Trophoblast cell (in vitro differentiated cells and primary cell): ENCODE data around the gene DLX5.

Experiments
- DNase-seq, 2 donors: peaks; one replicate each; pipeline ENCODE4 v3.0.0-alpha.2; 2016
- H2AFZ ChIP-seq: 2 replicates; pipeline ENCODE4 v1.6.1; 2013; ENCODE audit warnings: low read length, moderate library complexity, mild to moderate bottlenecking; ENCODE audit not compliant: insufficient read depth, poor library complexity
- H2AK5ac ChIP-seq: 2 replicates; pipeline ENCODE4 v1.6.1; 2013; ENCODE audit warnings: mild to moderate bottlenecking, low read length
- H2BK120ac ChIP-seq: 2 replicates; pipeline ENCODE4 v1.6.1; 2013; ENCODE audit warnings: low read length, mild to moderate bottlenecking, moderate library complexity; ENCODE audit not compliant: insufficient read depth, poor library complexity
- H2BK12ac ChIP-seq: 2 replicates; pipeline ENCODE4 v1.6.1; 2013; ENCODE audit warnings: mild to moderate bottlenecking, low read length, moderate library complexity
- H2BK5ac ChIP-seq: 2 replicates; pipeline ENCODE4 v1.6.1; 2013; ENCODE audit warnings: low read length, low read depth, moderate library complexity, mild to moderate bottlenecking; ENCODE audit not compliant: poor library complexity
- H3K14ac ChIP-seq: 2 replicates; pipeline ENCODE4 v1.6.1; 2013; ENCODE audit warnings: mild to moderate bottlenecking, low read length
- H3K18ac ChIP-seq: 2 replicates; pipeline ENCODE4 v1.6.1; 2013; ENCODE audit warnings: mild to moderate bottlenecking, low read length
- H3K23ac ChIP-seq: 2 replicates; pipeline ENCODE4 v1.6.1; 2013; ENCODE audit warnings: low read length
- H3K27ac ChIP-seq: 2 replicates; pipeline ENCODE4 v1.5.1; 2013; ENCODE audit warnings: low read depth, mild to moderate bottlenecking, inconsistent platforms, low read length, moderate library complexity
- H3K27me3 ChIP-seq: 2 replicates; pipeline ENCODE4 v1.6.1; 2013; ENCODE audit warnings: inconsistent platforms, mild to moderate bottlenecking, low read length, moderate library complexity; ENCODE audit not compliant: insufficient read depth
- H3K36me3 ChIP-seq, 2 experiments: 1 replicate in 1 of 2; 2 replicates in 1 of 2; pipeline ENCODE4 v1.6.1; 2013; ENCODE audit warnings: low read length in 2 of 2, mild to moderate bottlenecking in 2 of 2, moderate library complexity in 1 of 2; ENCODE audit not compliant: insufficient read depth in 2 of 2, control insufficient read depth in 1 of 2
- H3K4ac ChIP-seq: 2 replicates; pipeline ENCODE4 v1.6.1; 2013; ENCODE audit warnings: low read depth, mild to moderate bottlenecking, low read length, moderate library complexity
- H3K4me1 ChIP-seq, 2 experiments: 1 replicate in 1 of 2; 2 replicates in 1 of 2; pipeline ENCODE4 v1.6.1; 2013; ENCODE audit warnings: low read length in 2 of 2, mild to moderate bottlenecking in 2 of 2, moderate library complexity in 1 of 2; ENCODE audit not compliant: insufficient read depth in 2 of 2, control insufficient read depth in 1 of 2
- H3K4me2 ChIP-seq: 2 replicates; pipeline ENCODE4 v1.6.1; 2013; ENCODE audit warnings: inconsistent platforms, mild to moderate bottlenecking, low read length, moderate library complexity
- H3K4me3 ChIP-seq: 2 replicates; pipeline ENCODE4 v1.5.1; 2013; ENCODE audit warnings: mild to moderate bottlenecking, low read depth, low read length, inconsistent platforms
- H3K79me1 ChIP-seq: one replicate; pipeline ENCODE4 v1.6.1; 2013; ENCODE audit warnings: low read length
- H3K79me2 ChIP-seq: 2 replicates; pipeline ENCODE4 v1.6.1; 2013; ENCODE audit warnings: low read length, mild to moderate bottlenecking; ENCODE audit not compliant: control insufficient read depth, insufficient read depth, poor library complexity
- H3K9ac ChIP-seq: 2 replicates; pipeline ENCODE4 v1.6.1; 2013; ENCODE audit warnings: mild to moderate bottlenecking, low read length
- H3K9me3 ChIP-seq: 2 replicates; pipeline ENCODE4 v1.6.1; 2013; ENCODE audit warnings: low read depth, mild to moderate bottlenecking, control low read depth, inconsistent platforms, low read length; ENCODE audit not compliant: insufficient read depth
- H4K12ac ChIP-seq: 2 replicates; pipeline ENCODE4 v1.6.1; 2013; ENCODE audit warnings: low read depth, mild to moderate bottlenecking, low read length, moderate library complexity
- H4K8ac ChIP-seq: 2 replicates; pipeline ENCODE4 v1.6.1; 2013; ENCODE audit warnings: low read depth, mild to moderate bottlenecking, low read length, moderate library complexity
- H4K91ac ChIP-seq: one replicate; pipeline ENCODE4 v1.6.1; 2013; ENCODE audit warnings: low read depth, mild to moderate bottlenecking, low read length, moderate library complexity
- WGBS: extraction: QIAGEN DNeasy Blood & Tissue Kit; methylation state at CpG from one replicate; pipeline ENCODE4 v1.1.7; 2013; ENCODE audit warnings: missing lambda C conversion rate; ENCODE audit not compliant: insufficient read length, insufficient coverage; ENCODE audit errors: extremely low coverage; 5-methylcytosine and 5-hydroxymethylcytosine counted together

The DLX5 gene

DNA sequence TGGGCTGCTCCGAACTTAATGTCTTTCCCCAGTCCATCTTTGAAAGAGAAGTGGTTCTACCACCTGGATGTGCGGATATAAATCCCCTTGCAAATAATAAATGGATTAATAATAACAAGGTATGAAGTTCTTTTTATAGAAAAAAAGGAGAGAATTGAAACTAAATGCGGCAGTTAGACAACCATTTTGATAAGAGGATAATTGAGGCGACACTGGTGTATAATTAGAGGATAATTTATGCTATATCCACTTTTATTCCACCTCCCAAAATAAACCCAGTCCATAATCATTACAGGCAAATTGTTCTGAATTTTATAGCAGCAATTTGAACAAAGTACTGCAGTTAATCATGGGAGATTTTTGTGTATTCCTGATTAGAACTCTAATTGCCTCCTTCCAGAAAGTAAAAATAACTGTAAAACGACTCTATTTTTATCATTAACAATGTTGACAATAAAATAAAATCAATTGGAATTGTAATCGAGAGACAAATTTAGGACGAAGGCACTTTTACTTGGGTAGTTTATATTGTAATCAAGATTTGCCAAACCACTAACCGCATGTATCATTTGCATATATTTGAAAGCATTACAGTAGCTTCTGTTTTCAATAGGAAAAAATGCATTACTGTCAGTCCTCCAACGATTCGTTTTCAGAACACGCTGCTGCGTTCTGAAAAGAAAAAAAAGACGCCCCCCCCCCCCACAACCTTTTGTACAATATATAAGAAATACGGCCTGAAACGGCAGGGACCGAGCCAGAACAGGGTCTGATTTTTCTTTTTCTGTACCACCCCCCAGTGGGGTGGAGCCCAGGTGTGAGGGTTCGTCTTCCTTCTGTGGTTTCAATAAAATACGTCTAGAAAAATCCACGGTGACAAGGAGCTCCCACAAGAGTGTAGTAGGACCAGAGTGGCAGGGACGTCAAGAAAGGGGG, 20.1 kb downstream of the DLX5 start:
- peak overlapping the region; percentile 53 for H3K27ac ChIP-seq
- H3K4ac ChIP-seq = no peak overlapping the region
- peak overlapping the region; percentile 39 for H4K91ac ChIP-seq
- DNase-seq = peak in 1 of 2 donors; percentile 26
- no peaks in the 10 kb centered on the region for H3K36me3 ChIP-seq
- no CpG with 5 or more reads among the region's 20 CpGs for WGBS
- peak overlapping the region; percentile 74 for H2BK120ac ChIP-seq
- no peak overlapping the region for H4K12ac ChIP-seq
- H2AK5ac ChIP-seq = no peak overlapping the region
- H3K79me2 ChIP-seq = peaks cover 8% of the 10 kb centered on the region
- no peaks in the 10 kb centered on the region for H3K27me3 ChIP-seq
- peak overlapping the region; percentile 56 for H2AFZ ChIP-seq
- H3K4me2 ChIP-seq = peak overlapping the region; percentile 81
- H3K14ac ChIP-seq = peak overlapping the region; percentile 42
- no peak overlapping the region for H3K9ac ChIP-seq
- peak overlapping the region; percentile 2 for H3K18ac ChIP-seq
- H3K23ac ChIP-seq = no peak overlapping the region
- no peak overlapping the region for H3K4me3 ChIP-seq
- no peak overlapping the region for H2BK12ac ChIP-seq
- H2BK5ac ChIP-seq = peak overlapping the region; percentile 3
- H3K79me1 ChIP-seq = peaks cover 23% of the 10 kb centered on the region
- no peaks in the 10 kb centered on the region for H3K9me3 ChIP-seq
- H3K4me1 ChIP-seq = peaks cover 22 to 29% of the 10 kb centered on the region in 2 experiments
- H4K8ac ChIP-seq = peak overlapping the region; percentile 29

DNA sequence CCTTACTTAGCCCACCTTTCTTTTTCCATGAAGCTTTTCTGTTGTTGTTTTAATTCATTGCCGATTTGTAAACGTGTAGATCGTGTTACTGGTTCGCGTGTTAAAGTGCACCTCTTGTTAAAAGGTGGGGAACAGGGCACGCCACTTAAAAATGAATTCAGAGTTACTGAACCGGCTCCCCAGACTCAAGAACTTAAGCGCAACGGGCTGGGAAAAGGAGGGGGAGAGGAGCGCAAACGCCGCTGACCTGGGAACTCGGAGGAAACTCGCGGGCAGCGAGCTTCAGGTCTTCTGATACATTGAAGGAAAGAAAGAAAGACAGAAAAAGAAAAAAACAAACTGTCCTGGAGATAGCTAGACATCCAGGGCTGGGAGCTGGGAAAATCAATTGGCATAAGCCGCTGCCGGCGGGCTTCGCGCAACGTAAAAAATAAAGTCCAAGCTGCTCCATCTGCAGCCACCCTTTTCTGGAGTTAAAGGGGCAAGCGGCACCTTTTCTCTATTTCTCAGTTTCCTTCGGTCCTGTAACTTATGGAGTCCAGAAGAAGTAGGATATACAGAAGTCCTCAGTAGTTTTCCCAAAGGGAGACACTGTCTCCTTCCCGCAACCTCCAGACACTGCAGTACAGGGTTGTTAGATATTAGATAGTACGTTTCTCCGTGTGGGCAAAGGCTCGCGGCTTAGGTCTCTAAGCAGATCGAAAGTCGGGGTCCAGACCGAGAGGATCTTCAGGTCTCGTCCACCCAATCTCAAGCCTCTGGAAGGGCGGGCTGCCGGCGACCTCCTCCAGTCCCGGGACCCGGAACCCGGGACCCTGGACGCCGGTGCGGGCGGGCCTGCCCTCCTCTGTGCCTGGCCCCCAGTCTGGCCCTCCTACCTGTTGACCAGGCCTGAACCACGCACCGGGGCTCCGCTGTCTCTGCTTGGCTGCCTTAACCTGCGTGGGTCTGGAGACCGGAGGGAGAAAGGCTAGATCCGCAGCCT, 21.1 kb downstream of the DLX5 start:
- Histone ChIP-seq H2AK5ac (no peak overlapping the region), H3K27me3 (peaks cover 4% of the 10 kb centered on the region), H3K4me3 (no peak overlapping the region), H3K9ac (no peak overlapping the region), H2AFZ (no peak overlapping the region), H3K9me3 (no peaks in the 10 kb centered on the region), H3K4me1 (peaks cover 22 to 32% of the 10 kb centered on the region in 2 experiments), H2BK120ac (peak overlapping the region; percentile 74), H3K79me2 (peaks cover 8% of the 10 kb centered on the region), H3K27ac (no peak overlapping the region), H2BK5ac (no peak overlapping the region), H3K4me2 (peak overlapping the region; percentile 61), H4K91ac (peak overlapping the region; percentile 39), H2BK12ac (peak overlapping the region; percentile 24), H4K12ac (peak overlapping the region; percentile 72), H3K36me3 (no peaks in the 10 kb centered on the region), H3K18ac (peak overlapping the region; percentile 65), H3K14ac (peak overlapping the region; percentile 42), H4K8ac (peak overlapping the region; percentile 29), H3K23ac (no peak overlapping the region), H3K79me1 (peaks cover 23% of the 10 kb centered on the region), H3K4ac (no peak overlapping the region)
- no CpG with 5 or more reads among the region's 49 CpGs for WGBS
- DNase-seq = peak in 1 of 2 donors; percentile 59

DNA sequence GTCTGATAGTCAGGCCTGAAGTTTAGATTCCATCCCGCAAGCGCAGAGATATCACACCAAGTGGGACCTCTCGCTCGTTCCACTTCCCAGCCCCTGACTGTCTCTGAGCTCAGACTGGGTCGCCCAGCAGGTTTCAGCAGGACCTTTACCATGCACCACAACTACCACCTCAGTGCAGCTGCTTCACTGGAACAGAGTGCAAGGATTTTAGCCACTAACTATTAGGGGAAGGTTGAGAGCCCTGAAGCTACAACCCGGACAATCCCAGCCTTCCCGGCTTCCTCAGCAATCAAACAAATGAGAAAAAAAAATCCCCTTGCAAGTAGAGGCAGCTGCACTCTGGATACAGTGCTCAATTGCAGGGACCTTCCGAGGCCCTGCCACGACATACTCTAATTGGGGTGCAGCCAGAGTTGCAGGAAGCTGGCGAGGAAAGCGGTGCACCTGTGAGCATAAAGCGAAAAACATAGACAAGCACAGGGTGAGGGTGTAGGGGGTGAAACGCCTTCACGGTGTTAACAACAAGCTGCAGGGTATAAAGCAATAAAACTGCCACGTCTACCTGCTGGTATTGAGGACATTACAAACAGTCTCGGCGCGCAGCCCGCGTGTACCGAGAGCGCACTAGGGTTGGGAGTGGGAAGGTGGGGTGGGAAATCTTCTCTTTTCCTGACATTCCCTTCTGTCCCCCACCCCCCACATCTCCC, 21.9 kb downstream of the DLX5 start:
- Histone ChIP-seq H3K36me3 (no peaks in the 10 kb centered on the region), H4K91ac (no peak overlapping the region), H3K4me3 (no peak overlapping the region), H4K8ac (no peak overlapping the region), H3K79me1 (peaks cover 23% of the 10 kb centered on the region), H3K4ac (no peak overlapping the region), H3K18ac (no peak overlapping the region), H3K9ac (no peak overlapping the region), H2AK5ac (no peak overlapping the region), H4K12ac (no peak overlapping the region), H3K23ac (no peak overlapping the region), H3K4me1 (peaks cover 22 to 34% of the 10 kb centered on the region in 2 experiments), H2AFZ (no peak overlapping the region), H3K9me3 (no peaks in the 10 kb centered on the region), H3K14ac (peak overlapping the region; percentile 30), H2BK12ac (no peak overlapping the region), H3K27ac (no peak overlapping the region), H3K4me2 (peak overlapping the region; percentile 61), H2BK120ac (no peak overlapping the region), H2BK5ac (no peak overlapping the region), H3K27me3 (peaks cover 12% of the 10 kb centered on the region), H3K79me2 (peaks cover 8% of the 10 kb centered on the region)
- peak; percentile 87 to 93 for DNase-seq
- WGBS = no CpG with 5 or more reads among the region's 22 CpGs
